Fibroblast of villous mesenchyme (primary cell): ENCODE results near the gene KRT2. TPM values are rescaled to one million over a fixed set of nuclear protein-coding genes. Genes with fewer than 3 reads are reported as not detected.

Experiments
- DNase-seq: peaks from one replicate; pipeline ENCODE4 v3.0.0-alpha.2; 2010; ENCODE audit warnings: low read depth
- H3K4me3 ChIP-seq: 2 replicates; pipeline ENCODE4 v1.5.1; 2011; ENCODE audit warnings: low read depth, mild to moderate bottlenecking, low read length
- CTCF ChIP-seq: IDR thresholded peaks from 2 replicates; pipeline ENCODE4 v1.5.1; 2012; ENCODE audit warnings: low read depth, mild to moderate bottlenecking, low read length; ENCODE audit not compliant: insufficient read depth
- total RNA-seq: library from RNA; depleted of rRNA; stranded (reverse); fragments of >200 nt; gene quantifications from 2 replicates; pipeline ENCODE4 v1.2.3, GENCODE V29; 2012

KRT2 gene
- total RNA-seq, 1 donor, result not detected

DNA sequence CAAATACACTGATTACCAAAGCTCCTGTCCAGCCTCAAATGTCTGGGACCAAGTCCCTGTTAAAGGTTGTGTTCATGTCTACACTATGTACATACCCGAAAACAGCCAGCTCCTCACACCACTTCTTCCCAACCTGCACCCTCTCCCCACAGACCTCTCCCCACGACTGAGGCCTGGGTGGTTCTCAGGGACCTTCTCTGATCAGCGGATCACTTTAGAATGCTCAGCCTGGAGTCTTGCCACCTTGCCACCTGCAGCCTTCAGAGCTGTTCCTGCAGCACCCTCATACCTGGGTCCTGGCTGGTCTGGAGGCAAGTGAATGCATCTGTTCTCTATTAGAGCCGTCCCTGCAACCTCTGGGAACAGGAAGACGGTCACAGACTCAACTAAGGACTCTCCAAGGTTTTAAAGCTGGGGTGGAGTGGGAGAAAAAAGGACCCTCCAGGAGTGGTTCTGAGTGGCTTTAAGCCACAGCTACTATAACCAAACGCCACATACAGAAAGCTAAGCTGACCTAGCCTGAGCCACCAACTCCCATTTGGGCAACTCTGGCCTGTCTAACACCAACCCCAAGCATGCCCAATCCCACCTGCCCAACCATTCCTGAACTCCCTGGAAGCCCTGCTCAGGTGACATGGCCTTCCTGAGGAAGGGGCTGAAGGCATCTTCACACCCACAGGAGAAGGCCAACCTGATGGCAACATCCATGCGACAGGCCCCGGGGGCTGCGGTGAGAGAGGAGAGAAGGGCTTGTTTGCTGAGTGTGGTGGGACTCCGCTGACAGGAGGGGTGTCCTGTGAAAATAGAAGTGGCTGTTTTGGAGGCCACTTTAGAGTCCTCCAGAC is 8.6 kb downstream of the KRT2 start:
- no peak for TF ChIP-seq CTCF
- no peak for DNase-seq
- no peak overlapping the region for H3K4me3 ChIP-seq

DNA sequence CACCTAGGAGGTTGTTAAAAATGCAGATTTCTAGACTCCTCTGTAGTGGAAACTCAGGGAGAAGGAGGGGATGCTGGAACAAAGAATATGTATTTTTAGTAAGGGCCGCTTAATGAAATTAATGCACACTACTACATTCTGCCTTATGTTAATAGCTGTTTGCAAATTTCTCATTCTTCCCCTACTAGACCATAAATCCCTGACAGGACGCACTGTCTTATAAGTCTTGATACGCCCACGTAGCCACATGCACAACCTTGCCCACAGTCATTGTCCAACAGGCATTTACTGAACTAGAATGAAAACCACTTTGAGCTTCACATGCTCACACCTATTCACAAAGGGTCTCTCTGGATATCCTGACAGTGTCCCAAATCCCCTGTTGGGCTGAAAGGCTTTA is 10.5 kb downstream of the KRT2 start:
- DNase-seq, result no peak
- no peak for TF ChIP-seq CTCF
- no peak overlapping the region for H3K4me3 ChIP-seq

DNA sequence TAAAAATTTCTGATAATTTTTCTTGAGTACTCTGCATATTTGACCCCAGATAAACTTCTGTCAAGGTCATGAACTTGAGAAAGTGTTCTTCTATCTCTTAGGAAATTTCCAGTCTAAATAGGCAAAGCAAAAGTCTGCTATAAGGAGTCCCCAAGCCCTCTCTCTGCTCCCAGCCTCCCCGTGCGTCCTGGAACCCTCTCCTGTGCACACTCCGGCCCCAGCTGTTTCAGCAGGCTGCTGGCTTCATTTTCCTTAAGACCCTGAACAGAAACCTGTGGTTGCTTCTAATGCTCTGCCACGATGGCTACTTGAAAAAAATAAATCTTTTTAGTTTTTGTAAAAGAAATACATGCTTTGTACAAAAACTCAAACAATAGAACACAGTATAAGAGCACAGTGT is 14.7 kb downstream of the KRT2 start:
- TF ChIP-seq CTCF, result no peak
- H3K4me3 ChIP-seq, result no peak overlapping the region
- DNase-seq, result no peak

DNA sequence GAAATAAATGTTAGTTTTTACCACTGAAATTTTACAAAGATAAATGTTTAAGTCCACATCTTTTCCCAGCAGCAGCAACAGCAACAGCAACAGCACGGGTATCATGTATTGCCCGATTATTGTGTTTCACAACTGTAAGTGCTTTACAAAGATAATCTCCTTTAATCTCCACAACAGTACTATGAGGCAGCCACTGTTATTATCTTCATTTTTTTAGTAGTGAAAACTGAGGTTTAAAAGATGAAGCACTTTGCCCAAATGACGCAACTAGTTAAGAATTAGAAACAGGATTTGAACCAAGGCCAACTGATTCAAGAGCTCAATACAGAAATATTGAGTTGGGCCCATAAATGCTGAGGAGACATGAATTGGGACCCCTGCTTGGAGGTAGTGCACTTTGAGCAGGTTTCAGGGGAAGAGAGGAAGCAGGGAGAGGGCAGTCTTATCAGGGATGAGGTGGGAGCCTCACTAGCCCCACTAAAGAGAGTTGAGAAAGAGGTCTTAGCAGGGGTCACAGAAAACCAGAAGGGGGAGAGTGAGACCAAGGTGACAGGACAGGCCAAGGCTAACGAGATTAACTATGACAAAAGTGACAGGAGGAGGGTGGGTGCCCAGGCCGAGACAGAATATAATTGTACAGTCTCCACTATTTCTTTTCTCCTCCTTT is 15.3 kb downstream of the KRT2 start:
- DNase-seq, result no peak
- TF ChIP-seq CTCF, result no peak
- no peak overlapping the region for H3K4me3 ChIP-seq

DNA sequence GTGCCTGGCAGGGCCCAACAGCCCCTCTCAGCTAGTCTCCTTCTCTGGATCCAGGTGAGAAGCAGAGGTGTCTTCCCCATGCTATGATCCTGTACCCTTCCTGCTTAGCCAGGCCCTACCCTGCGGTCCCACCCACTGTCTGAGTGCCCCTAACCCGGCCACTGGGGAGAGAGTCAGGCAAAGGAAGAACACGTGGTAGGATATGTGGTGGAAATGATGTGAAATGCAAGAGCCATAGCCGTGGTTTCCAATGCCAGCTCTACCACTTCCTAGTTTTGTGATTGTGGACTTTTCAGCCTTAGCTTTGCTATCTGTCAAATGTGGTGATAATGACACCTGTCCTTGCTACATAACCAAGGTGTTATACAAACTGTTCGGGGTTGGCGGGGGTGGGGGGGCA is 15.8 kb downstream of the KRT2 start:
- TF ChIP-seq CTCF, result no peak
- H3K4me3 ChIP-seq, result no peak overlapping the region
- no peak for DNase-seq

- no peak overlapping the region for H3K4me3 ChIP-seq
- DNase-seq, result no peak
- no peak for TF ChIP-seq CTCF
Measured at GRCh38 chr12:52634266-52635056, 17.6 kb downstream of the KRT2 start.
